Hematopoietic multipotent progenitor cell (in vitro differentiated cells): Measurements from ENCODE around the gene SPRR5. TPM values are rescaled to one million over a fixed set of nuclear protein-coding genes. Genes with fewer than 3 reads are reported as not detected.

ENCODE experiments used
- DNase-seq, 3 donors: peaks; one replicate each; pipeline ENCODE4 v3.0.0-alpha.2; 2011 to 2015; ENCODE audit warnings: low read depth in 2 of 3, low spot score in 2 of 3
- small RNA-seq: library from RNA; depleted of rRNA; stranded (forward); fragments of <200 nt; gene quantifications from one replicate; pipeline ENCODE3, GENCODE V24; 2012
- total RNA-seq: library from RNA; depleted of rRNA; stranded (reverse); fragments of >200 nt; gene quantifications from one replicate; pipeline ENCODE4 v1.2.3, GENCODE V29; 2012

SPRR5 gene
- total RNA-seq, 1 donor: not detected

GRCh38 chr1:152981146-152981871, 34.3 kb downstream of the SPRR5 start:
- DNase-seq: no peak

- DNase-seq: no peak
Observed at GRCh38 chr1:152982076-152982475, 35.1 kb downstream of the SPRR5 start.

GRCh38 chr1:152983234-152983633, 36.2 kb downstream of the SPRR5 start:
- no peak for DNase-seq

GRCh38 chr1:152983743-152984142, 36.7 kb downstream of the SPRR5 start, which contains the start of gene SPRR1A:
Gene SPRR1A, plus strand, starts transcription at chr1:152984081. Its CDS starts 1,150 bp downstream, at chr1:152985231.
- DNase-seq: no peak

- DNase-seq: no peak
Observed at GRCh38 chr1:152986578-152986977, 39.6 kb downstream of the SPRR5 start.

GRCh38 chr1:152993186-152993585, 46.2 kb downstream of the SPRR5 start:
- DNase-seq: no peak

GRCh38 chr1:152995842-152996241, 48.8 kb downstream of the SPRR5 start:
- DNase-seq: no peak

- DNase-seq: no peak
Observed at GRCh38 chr1:152996633-152997400, 49.8 kb downstream of the SPRR5 start.

- DNase-seq: no peak
Observed at GRCh38 chr1:152997901-152998300, 50.9 kb downstream of the SPRR5 start.

GRCh38 chr1:152998476-152998875, 51.5 kb downstream of the SPRR5 start:
- DNase-seq: no peak

Small RNA genes lying within 50 kb of the gene (small RNA-seq; reads per million reads assigned to genes)
- gene SPRR1A: not detected

Other genes starting within 250 kb of the SPRR5 start
- gene LCE2A, start 248.9 kb upstream of the SPRR5 start, total RNA-seq: not detected
- gene LCE4A, start 239.0 kb upstream of the SPRR5 start, total RNA-seq: not detected
- gene KPRP, start 189.2 kb upstream of the SPRR5 start, total RNA-seq: not detected
- not detected for gene LCE1F, start 172.1 kb upstream of the SPRR5 start, total RNA-seq
- not detected for gene LCE1E, start 160.9 kb upstream of the SPRR5 start, total RNA-seq
- not detected for gene LCE1D, start 150.5 kb upstream of the SPRR5 start, total RNA-seq
- gene LCE1C, start 140.6 kb upstream of the SPRR5 start, total RNA-seq: not detected
- not detected for gene LCE1B, start 135.2 kb upstream of the SPRR5 start, total RNA-seq
- gene LCE1A, start 119.7 kb upstream of the SPRR5 start, total RNA-seq: not detected
- gene LCE6A, start 104.3 kb upstream of the SPRR5 start, total RNA-seq: not detected
- gene LCE7A, start 87.2 kb upstream of the SPRR5 start, total RNA-seq: not detected
- gene SMCP, start 68.9 kb upstream of the SPRR5 start, total RNA-seq: not detected
- gene IVL, start 38.7 kb upstream of the SPRR5 start, total RNA-seq: not detected
- not detected for gene SPRR4, start 23.4 kb downstream of the SPRR5 start, total RNA-seq
- not detected for gene SPRR1A, start 36.9 kb downstream of the SPRR5 start, total RNA-seq
- gene SPRR3, start 54.5 kb downstream of the SPRR5 start, total RNA-seq: not detected
- not detected for gene SPRR1B, start 84.0 kb downstream of the SPRR5 start, total RNA-seq
- not detected for gene SPRR2D, start 93.9 kb downstream of the SPRR5 start, total RNA-seq
- not detected for gene SPRR2A, start 110.3 kb downstream of the SPRR5 start, total RNA-seq
- gene SPRR2B, start 124.4 kb downstream of the SPRR5 start, total RNA-seq: not detected
- not detected for gene SPRR2E, start 147.3 kb downstream of the SPRR5 start, total RNA-seq
- not detected for gene SPRR2F, start 166.3 kb downstream of the SPRR5 start, total RNA-seq
- not detected for gene SPRR2G, start 203.7 kb downstream of the SPRR5 start, total RNA-seq